HL-60 (cell line): ENCODE data around the gene KCNG1.
A peak's percentile ranks its signal among the peaks of the same experiment; 100 is the strongest.

Experiments
- DNase-seq, 2 experiments: peaks; one replicate each; pipeline ENCODE4 v3.0.0-alpha.2; 2010 to 2020; ENCODE audit warnings: low read depth in 1 of 2, low spot score in 1 of 2
- H3K27ac ChIP-seq: fragments of 250-450 bp; sonication (Bioruptor Pico); replicated peaks from 2 replicates; pipeline ENCODE4 v1.5.1; 2020; ENCODE audit warnings: mild to moderate bottlenecking, moderate library complexity
- H3K27me3 ChIP-seq: fragments of 250-450 bp; sonication (Bioruptor Pico); 2 replicates; pipeline ENCODE4 v1.5.1; 2021; ENCODE audit warnings: mild to moderate bottlenecking, moderate library complexity; ENCODE audit not compliant: insufficient read depth, poor library complexity, severe bottlenecking
- H3K4me3 ChIP-seq: replicated peaks from 2 replicates; pipeline ENCODE4 v1.5.1; 2011; ENCODE audit warnings: mild to moderate bottlenecking, control low read depth, low read length; ENCODE audit not compliant: insufficient read depth
- CTCF ChIP-seq: IDR thresholded peaks from one replicate; pipeline ENCODE4 v1.5.1; 2011; ENCODE audit warnings: low read length, control low read depth, inconsistent platforms; ENCODE audit not compliant: insufficient read depth
- GABPA ChIP-seq: IDR thresholded peaks from 2 replicates; pipeline ENCODE4 v1.6.1; 2012; ENCODE audit warnings: low read depth
- POLR2AphosphoS5 ChIP-seq: IDR thresholded peaks from 2 replicates; pipeline ENCODE4 v1.6.1; 2012; ENCODE audit warnings: low read depth
- REST ChIP-seq: IDR thresholded peaks from 2 replicates; pipeline ENCODE4 v1.6.1; 2012; ENCODE audit warnings: low read depth; ENCODE audit not compliant: insufficient replicate concordance
- SPI1 ChIP-seq: IDR thresholded peaks from 2 replicates; pipeline ENCODE4 v1.6.1; 2012; ENCODE audit warnings: low read depth, mild to moderate bottlenecking, borderline replicate concordance

Gene KCNG1

DNA sequence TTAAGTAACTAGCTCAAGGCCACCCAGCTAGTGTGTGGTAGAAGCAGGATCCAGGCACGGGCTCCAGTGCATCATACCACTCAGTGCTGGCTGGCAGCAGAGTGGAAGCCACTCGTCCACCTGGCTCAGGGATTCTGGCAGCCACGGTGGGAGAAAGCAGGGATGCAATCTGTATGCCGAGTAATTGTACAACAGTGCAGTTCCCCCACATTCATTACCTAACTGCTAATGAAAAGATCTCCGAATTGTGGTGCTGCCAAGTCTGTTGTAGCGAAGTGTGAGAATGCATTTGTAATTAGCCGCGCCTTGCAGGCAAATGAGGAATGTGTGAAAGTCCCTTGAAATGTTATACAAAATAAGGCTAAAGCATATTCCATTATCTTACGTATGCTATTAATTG, 29.0 kb downstream of the KCNG1 start:
- Histone ChIP-seq H3K27ac (no peak overlapping the region), H3K4me3 (no peak overlapping the region), H3K27me3 (peaks cover 3% of the 10 kb centered on the region)
- TF ChIP-seq REST (no peak), GABPA (no peak), CTCF (no peak), POLR2AphosphoS5 (no peak), SPI1 (no peak)
- no peak for DNase-seq

DNA sequence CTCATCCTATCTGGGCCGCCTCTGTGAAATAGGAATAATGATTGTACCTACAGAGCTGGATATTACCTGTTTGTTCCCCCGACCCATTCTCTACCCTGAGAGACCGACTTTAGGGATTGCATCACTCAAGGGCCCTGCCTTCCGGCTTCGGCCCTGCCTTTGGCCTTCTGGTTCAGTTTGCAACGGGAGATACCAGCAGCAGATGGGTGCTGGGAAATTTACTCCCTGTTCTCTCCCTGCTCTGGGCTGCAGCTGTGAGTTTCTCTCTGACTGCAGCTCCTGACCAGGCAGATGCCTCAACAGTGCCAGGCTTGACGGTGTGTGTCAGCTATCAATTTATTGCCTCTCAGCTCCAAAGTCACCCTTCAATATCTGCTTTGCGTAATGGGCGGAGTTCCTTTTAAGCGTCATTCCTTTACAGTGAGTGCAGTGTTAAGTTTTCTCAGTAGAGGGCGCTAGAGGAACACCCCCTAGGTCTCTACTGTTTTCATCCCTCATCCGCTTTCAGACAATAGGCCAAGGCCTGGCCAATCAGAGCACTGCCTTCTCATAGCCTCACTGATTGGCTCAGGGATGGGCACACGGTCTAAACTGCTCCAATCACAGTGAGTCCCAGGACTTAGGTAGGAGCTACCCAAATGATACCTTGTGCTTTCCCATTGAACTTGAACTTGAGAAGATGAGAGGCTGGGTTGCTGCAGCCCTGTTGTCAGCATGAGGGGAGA, 30.0 kb downstream of the KCNG1 start:
- Histone ChIP-seq H3K4me3 (no peak overlapping the region), H3K27ac (no peak overlapping the region), H3K27me3 (no peaks in the 10 kb centered on the region)
- DNase-seq: peak; percentile 32 to 53
- TF ChIP-seq REST: no peak
- TF ChIP-seq POLR2AphosphoS5: no peak
- TF ChIP-seq CTCF: peak; percentile 51
- no peak for TF ChIP-seq SPI1
- no peak for TF ChIP-seq GABPA

- no peak for DNase-seq
- Histone ChIP-seq H3K4me3 (no peak overlapping the region), H3K27ac (no peak overlapping the region), H3K27me3 (no peaks in the 10 kb centered on the region)
- TF ChIP-seq SPI1 (no peak), CTCF (no peak), POLR2AphosphoS5 (no peak), GABPA (no peak), REST (no peak)
These were observed 30.6 kb downstream of the KCNG1 start for GRCh38 chr20:50992336-50992732.
